ENCODE data around the gene WWP2. TPM values are rescaled to one million over a fixed set of nuclear protein-coding genes. Genes with fewer than 3 reads are reported as not detected.

The WWP2 gene
- total and polyA plus RNA-seq, 2 donors (not counting 3 experiments of a cell fraction or from before 2014, with no cell fraction given) = 17.9 to 44.9 TPM

- Histone ChIP-seq H3K36me3 (ENCODE audit: control insufficient read depth in 2 of 2, extremely low read depth in 1 of 2, insufficient read depth in 2 of 2, low read length in 2 of 2) (peaks cover 0 to 11% of the 10 kb centered on the region in 2 experiments), H3K9ac (replicated peaks; ENCODE audit: extremely low read depth, insufficient read depth, low read length) (no peak overlapping the region), H3K9me3 (replicated peaks; ENCODE audit: control insufficient read depth, insufficient read depth, low read length) (no peaks in the 10 kb centered on the region), H2AFZ (ENCODE audit: low read depth, low read length) (no peak overlapping the region), H3K4me1 (ENCODE audit: control insufficient read depth, extremely low read depth, insufficient read depth, low read length) (peaks cover 8% of the 10 kb centered on the region), H3K9me1 (replicated peaks; ENCODE audit: control insufficient read depth, extremely low read depth, insufficient read depth, low read length) (no peaks in the 10 kb centered on the region), H4K20me1 (replicated peaks; ENCODE audit: control insufficient read depth, extremely low read depth, insufficient read depth, low read length) (no peaks in the 10 kb centered on the region), H3K27me3 (ENCODE audit: control insufficient read depth in 2 of 2, insufficient read depth in 2 of 2, low read length in 2 of 2) (no peaks in the 10 kb centered on the region), H3K27ac (ENCODE audit: insufficient read depth, low read depth, low read length) (no peak overlapping the region), H3K4me3 (replicated peaks in 1 of 3; ENCODE audit: insufficient read depth in 1 of 3, low read depth in 1 of 3, low read length in 3 of 3) (no peak overlapping the region), H3K79me2 (ENCODE audit: control insufficient read depth, insufficient read depth, low read length) (no peaks in the 10 kb centered on the region), H3K4me2 (ENCODE audit: insufficient read depth, low read length) (no peak overlapping the region)
- DNase-seq (ENCODE audit: low read depth, low spot score) (no peak), FAIRE-seq (no peak)
- BruUV-seq (replicated peaks) = no TSS peak
- ChIA-PET POLR2A (no interaction called here), CTCF (interaction anchor here (1.4 to 12.4 kb wide), 6 partner anchors 11 to 156 kb away, joined by 5 to 320 read pairs (median 22); no protein-coding TSS in a partner anchor)
- dilution Hi-C loops (cut with MboI; ENCODE audit: extremely low pct_ligation_motif_present, low sequenced_read_pairs) = no loop called here
- intact Hi-C loops (cut with micrococcal nuclease) = no loop called here
- no peak for TF ChIP-seq GATA2 (IDR thresholded peaks at IDR 0.05; ENCODE audit: insufficient read depth, insufficient read length, low read depth, low read length)
- TF ChIP-seq POLR2AphosphoS5 (IDR thresholded peaks at IDR 0.05; ENCODE audit: insufficient read depth, low read depth, low read length) = no peak
- no peak for TF ChIP-seq POLR2A (IDR thresholded peaks at IDR 0.05; ENCODE audit: low read depth, low read length)
- TF ChIP-seq, protein P1, sequence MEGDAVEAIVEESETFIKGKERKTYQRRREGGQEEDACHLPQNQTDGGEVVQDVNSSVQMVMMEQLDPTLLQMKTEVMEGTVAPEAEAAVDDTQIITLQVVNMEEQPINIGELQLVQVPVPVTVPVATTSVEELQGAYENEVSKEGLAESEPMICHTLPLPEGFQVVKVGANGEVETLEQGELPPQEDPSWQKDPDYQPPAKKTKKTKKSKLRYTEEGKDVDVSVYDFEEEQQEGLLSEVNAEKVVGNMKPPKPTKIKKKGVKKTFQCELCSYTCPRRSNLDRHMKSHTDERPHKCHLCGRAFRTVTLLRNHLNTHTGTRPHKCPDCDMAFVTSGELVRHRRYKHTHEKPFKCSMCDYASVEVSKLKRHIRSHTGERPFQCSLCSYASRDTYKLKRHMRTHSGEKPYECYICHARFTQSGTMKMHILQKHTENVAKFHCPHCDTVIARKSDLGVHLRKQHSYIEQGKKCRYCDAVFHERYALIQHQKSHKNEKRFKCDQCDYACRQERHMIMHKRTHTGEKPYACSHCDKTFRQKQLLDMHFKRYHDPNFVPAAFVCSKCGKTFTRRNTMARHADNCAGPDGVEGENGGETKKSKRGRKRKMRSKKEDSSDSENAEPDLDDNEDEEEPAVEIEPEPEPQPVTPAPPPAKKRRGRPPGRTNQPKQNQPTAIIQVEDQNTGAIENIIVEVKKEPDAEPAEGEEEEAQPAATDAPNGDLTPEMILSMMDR (IDR thresholded peaks at IDR 0.05; ENCODE audit: extremely low read depth in 1 of 2, insufficient read depth in 1 of 2, low read depth in 1 of 2, low read length in 2 of 2) = no peak
- no peak for TF ChIP-seq JUN (IDR thresholded peaks at IDR 0.05; ENCODE audit: borderline replicate concordance, insufficient read depth, insufficient read length, low read depth)
- TF ChIP-seq FOS (IDR thresholded peaks at IDR 0.05; ENCODE audit: borderline replicate concordance, insufficient read depth, low read length) = no peak
- no peak for TF ChIP-seq EZH2 (IDR thresholded peaks at IDR 0.05; ENCODE audit: borderline replicate concordance, low read depth, low read length, severe bottlenecking)
- no peak for TF ChIP-seq MAX (IDR thresholded peaks at IDR 0.05; ENCODE audit: insufficient read depth, insufficient read length)
- TF ChIP-seq MYC (IDR thresholded peaks at IDR 0.05; ENCODE audit: low read depth, low read length) = no peak
Observed at GRCh38 chr16:69928856-69929400, 166.8 kb downstream of the WWP2 start.

All from endothelial cell of umbilical vein (primary cell).